IMR-90 (cell line): ENCODE results near the gene OPCML. TPM values are rescaled to one million over a fixed set of nuclear protein-coding genes. Genes with fewer than 3 reads are reported as not detected.
A peak's percentile ranks its signal among the peaks of the same experiment; 100 is the strongest.

ENCODE experiments used
- ATAC-seq: fragments of 200-7000 bp; cut with Tn5 transposase; 2 replicates; pipeline ENCODE4 v1.9.1; 2020; ENCODE audit warnings: low read depth, mild to moderate bottlenecking, moderate library complexity
- BruUV-seq: library from RNA; stranded (reverse); fragments of 400-500 nt; replicated peaks from 2 replicates; lab custom pipeline; 2021; lab: Mats Ljungman, UMichigan
- CTCF ChIA-PET: fragments of 300-600 bp; formaldehyde crosslinking; extraction: SDS; loops from one replicate; lab custom pipeline; 2021; ENCODE audit warnings: antibody characterized with exemption; lab: Yijun Ruan, JAX
- POLR2A ChIA-PET: fragments of 300-600 bp; sonication (Branson Sonifier 250); formaldehyde crosslinking; loops from one replicate; lab custom pipeline; 2022; ENCODE audit warnings: antibody characterized with exemption; ENCODE audit not compliant: unreplicated experiment; lab: Charles Lee
- DNase-seq: peaks from one replicate; pipeline ENCODE4 v3.0.0; 2013
- H2AFZ ChIP-seq: replicated peaks from 2 replicates; pipeline ENCODE3; 2013; ENCODE audit warnings: low read length, mild to moderate bottlenecking; ENCODE audit not compliant: poor library complexity
- H2AK5ac ChIP-seq: 2 replicates; pipeline ENCODE4 v1.6.1; 2013; ENCODE audit warnings: low read depth, low read length, inconsistent platforms
- H2AK9ac ChIP-seq: replicated peaks from 2 replicates; pipeline ENCODE3; 2013; ENCODE audit warnings: mild to moderate bottlenecking, low read depth, low read length, moderate library complexity; ENCODE audit not compliant: poor library complexity
- H2BK120ac ChIP-seq: 2 replicates; pipeline ENCODE4 v1.6.1; 2013; ENCODE audit warnings: low read depth, low read length, inconsistent platforms
- H2BK15ac ChIP-seq: 3 replicates; pipeline ENCODE4 v1.6.1; 2013; ENCODE audit warnings: low read depth, low read length, inconsistent platforms
- H2BK20ac ChIP-seq: 2 replicates; pipeline ENCODE4 v1.6.1; 2013; ENCODE audit warnings: low read depth, mild to moderate bottlenecking, inconsistent platforms, low read length, moderate library complexity
- H2BK5ac ChIP-seq: 2 replicates; pipeline ENCODE4 v1.6.1; 2013; ENCODE audit warnings: mild to moderate bottlenecking, low read depth, low read length, inconsistent platforms; ENCODE audit not compliant: poor library complexity, severe bottlenecking
- H3K14ac ChIP-seq: replicated peaks from 2 replicates; pipeline ENCODE4 v1.6.1; 2013; ENCODE audit warnings: low read depth, low read length, inconsistent platforms
- H3K18ac ChIP-seq: 2 replicates; pipeline ENCODE4 v1.6.1; 2013; ENCODE audit warnings: low read depth, low read length, control low read depth
- H3K23ac ChIP-seq: 2 replicates; pipeline ENCODE4 v1.6.1; 2013; ENCODE audit warnings: low read depth, low read length, inconsistent platforms
- H3K27ac ChIP-seq: 2 replicates; pipeline ENCODE4 v1.5.1; 2013; ENCODE audit warnings: mild to moderate bottlenecking, control low read depth, low read length; ENCODE audit not compliant: insufficient read depth
- H3K27me3 ChIP-seq: 2 replicates; pipeline ENCODE4 v1.6.1; 2013; ENCODE audit warnings: low read length; ENCODE audit not compliant: control insufficient read depth, insufficient read depth
- H3K36me3 ChIP-seq: 2 replicates; pipeline ENCODE4 v1.6.1; 2013; ENCODE audit warnings: low read length, mixed read lengths; ENCODE audit not compliant: control insufficient read depth, insufficient read depth
- H3K4ac ChIP-seq: 2 replicates; pipeline ENCODE4 v1.6.1; 2013; ENCODE audit warnings: low read depth, low read length, inconsistent platforms
- H3K4me1 ChIP-seq: 2 replicates; pipeline ENCODE4 v1.6.1; 2013; ENCODE audit warnings: low read length, mixed read lengths; ENCODE audit not compliant: control insufficient read depth, insufficient read depth
- H3K4me2 ChIP-seq: 2 replicates; pipeline ENCODE4 v1.6.1; 2013; ENCODE audit warnings: low read depth, mild to moderate bottlenecking, control low read depth, low read length, moderate library complexity
- H3K4me3 ChIP-seq: 2 replicates; pipeline ENCODE4 v1.5.1; 2013; ENCODE audit warnings: low read depth, mild to moderate bottlenecking, control low read depth, low read length, moderate library complexity; ENCODE audit not compliant: insufficient read depth
- H3K56ac ChIP-seq: 2 replicates; pipeline ENCODE4 v1.6.1; 2013; ENCODE audit warnings: low read length, inconsistent platforms; ENCODE audit not compliant: insufficient read depth; ENCODE audit errors: extremely low read depth
- H3K79me1 ChIP-seq, 2 experiments: 2 replicates each; pipeline ENCODE4 v1.6.1; 2013; ENCODE audit warnings: low read length in 2 of 2, inconsistent platforms in 1 of 2, low read depth in 1 of 2
- H3K9ac ChIP-seq: 2 replicates; pipeline ENCODE4 v1.6.1; 2013; ENCODE audit warnings: low read depth, low read length, control low read depth
- H3K9me1 ChIP-seq: 2 replicates; pipeline ENCODE4 v1.6.1; 2013; ENCODE audit warnings: low read length, inconsistent platforms; ENCODE audit not compliant: insufficient read depth
- H3K9me3 ChIP-seq: 2 replicates; pipeline ENCODE4 v1.6.1; 2013; ENCODE audit warnings: low read length; ENCODE audit not compliant: control insufficient read depth, insufficient read depth
- H4K20me1 ChIP-seq: 2 replicates; pipeline ENCODE4 v1.6.1; 2013; ENCODE audit warnings: low read length, inconsistent platforms; ENCODE audit not compliant: insufficient read depth
- H4K5ac ChIP-seq: 2 replicates; pipeline ENCODE4 v1.6.1; 2013; ENCODE audit warnings: mild to moderate bottlenecking, low read depth, low read length, control low read depth
- H4K8ac ChIP-seq, 2 experiments: 2 replicates each; pipeline ENCODE4 v1.6.1; 2013; ENCODE audit warnings: low read depth in 2 of 2, low read length in 2 of 2, control low read depth in 1 of 2, inconsistent platforms in 1 of 2
- H4K91ac ChIP-seq: 2 replicates; pipeline ENCODE4 v1.6.1; 2013; ENCODE audit warnings: low read depth, low read length, inconsistent platforms; ENCODE audit not compliant: insufficient read depth
- CEBPB ChIP-seq: IDR thresholded peaks from 2 replicates; pipeline ENCODE4 v1.6.1; 2012; ENCODE audit warnings: low read depth, low read length, improper control_type of control experiment
- CHD1 ChIP-seq: IDR thresholded peaks from 2 replicates; pipeline ENCODE4 v1.6.1; 2012; ENCODE audit warnings: low read depth, low read length, improper control_type of control experiment
- FOS ChIP-seq: fragments of 150-350 bp; IDR thresholded peaks from 2 replicates; pipeline ENCODE4 v1.6.1; 2016; ENCODE audit warnings: low read depth, low read length
- RAD21 ChIP-seq: IDR thresholded peaks from 2 replicates; pipeline ENCODE4 v1.6.1; 2012; ENCODE audit warnings: low read length, improper control_type of control experiment
- SMC3 ChIP-seq: fragments of 150-350 bp; IDR thresholded peaks from 2 replicates; pipeline ENCODE4 v1.6.1; 2016; ENCODE audit warnings: low read depth, mild to moderate bottlenecking, antibody characterized with exemption, low read length, moderate library complexity
- WGBS, 2 experiments: methylation state at CpG; one replicate each; pipeline versions ENCODE4 v1.1.5 to v1.1.7; 2013; ENCODE audit warnings: missing lambda C conversion rate in 2 of 2; ENCODE audit not compliant: insufficient read length in 1 of 2; ENCODE audit errors: extremely low coverage in 2 of 2; 5-methylcytosine and 5-hydroxymethylcytosine counted together
- dilution Hi-C: fragments of 300-500 bp; cut with HindIII; formaldehyde crosslinking; loops from one replicate; pipeline ENCODE4 v1.14.3; 2018; ENCODE audit warnings: low sequenced_read_pairs; ENCODE audit not compliant: unreplicated experiment
- in situ Hi-C: fragments of 300-500 bp; cut with MboI; formaldehyde crosslinking; loops from 3 replicates; pipeline ENCODE4 v1.14.3; 2019; ENCODE audit warnings: low sequenced_read_pairs, inconsistent platforms, mixed read lengths
- intact Hi-C: fragments of 100-400 bp; cut with micrococcal nuclease; formaldehyde crosslinking; loops from 2 replicates; pipeline ENCODE4 v1.10.0; 2022
- polyA plus RNA-seq, 3 experiments: library from polyadenylated mRNA; depleted of rRNA; stranded (reverse); fragments of >200 nt; gene quantifications; 2 replicates each; pipeline ENCODE4 v1.2.3, GENCODE V29; 2012; ENCODE audit warnings: low replicate concordance in 1 of 3
- total RNA-seq: library from RNA; depleted of rRNA; stranded (reverse); fragments of >200 nt; gene quantifications from 2 replicates; pipeline ENCODE4 v1.2.3, GENCODE V29; 2012

OPCML gene
- total and polyA plus RNA-seq, 2 of the 4 experiments (the other 2 are of a cell fraction) = under 0.01 to 2.6 TPM

DNA sequence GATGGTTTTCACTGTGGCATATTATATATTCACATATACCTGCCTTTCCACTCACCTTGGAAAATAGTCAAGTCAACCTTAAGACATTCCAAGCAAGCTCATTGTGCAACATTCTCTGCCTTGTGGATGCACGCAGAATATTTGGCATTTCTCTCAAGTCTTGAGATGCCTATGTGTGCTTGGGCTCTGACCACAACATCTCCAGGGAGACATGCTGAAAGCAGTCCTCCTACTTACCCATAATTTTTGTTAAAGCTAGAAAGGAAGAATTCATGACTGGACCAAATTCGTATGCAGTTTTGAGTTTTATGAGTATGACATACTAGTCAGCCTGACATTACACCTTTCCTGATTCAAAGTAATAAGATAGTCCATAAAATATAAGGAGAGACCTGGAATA is 684.0 kb downstream of the OPCML start:
- 0 out of 2 replicates have a peak, but pooled peaks cover 2% of the 10 kb centered on the region for H3K27me3 ChIP-seq
- DNase-seq = peak; percentile 7
- no peak for ATAC-seq
- H3K4me1 ChIP-seq = no peaks in the 10 kb centered on the region
- H2BK15ac ChIP-seq = no peak overlapping the region
- BruUV-seq = no TSS peak
- intact Hi-C loops (no loop called here), in situ Hi-C loops (no loop called here), dilution Hi-C loops (no loop called here)
- WGBS, 2 experiments = no CpG with 5 or more reads among the region's 2 CpGs
- H4K91ac ChIP-seq = no peak overlapping the region
- no peak overlapping the region for H3K4me2 ChIP-seq
- H3K4me3 ChIP-seq = no peak overlapping the region
- no peak overlapping the region for H3K4ac ChIP-seq
- H2BK5ac ChIP-seq = no peak overlapping the region
- H2BK20ac ChIP-seq = no peak overlapping the region
- no peak overlapping the region for H4K5ac ChIP-seq
- no peak overlapping the region for H3K9ac ChIP-seq
- no peak overlapping the region for H3K27ac ChIP-seq
- H2AK9ac ChIP-seq = no peak overlapping the region
- no peak overlapping the region for H3K23ac ChIP-seq
- H4K8ac ChIP-seq = no peak overlapping the region
- H3K36me3 ChIP-seq = no peaks in the 10 kb centered on the region
- ChIA-PET CTCF (no interaction called here), POLR2A (no interaction called here)
- H4K20me1 ChIP-seq = no peaks in the 10 kb centered on the region
- H3K56ac ChIP-seq = no peak overlapping the region
- H3K9me3 ChIP-seq = no peaks in the 10 kb centered on the region
- no peaks in the 10 kb centered on the region for H3K79me1 ChIP-seq
- no peak overlapping the region for H2AFZ ChIP-seq
- H2BK120ac ChIP-seq = no peak overlapping the region
- no peak overlapping the region for H2AK5ac ChIP-seq
- H3K9me1 ChIP-seq = no peaks in the 10 kb centered on the region; the same call in 1 of the 2 replicates
- no peak overlapping the region for H3K18ac ChIP-seq
- TF ChIP-seq SMC3 (no peak), CHD1 (no peak), FOS (no peak), CEBPB (peak; percentile 41; the same call in 1 of the 2 replicates), RAD21 (no peak)
- H3K14ac ChIP-seq = no peak overlapping the region
